ENCODE measurements around the gene SPPL2C. TPM values are rescaled to one million over a fixed set of nuclear protein-coding genes. Genes with fewer than 3 reads are reported as not detected.
A peak's percentile ranks its signal among the peaks of the same experiment; 100 is the strongest.

Gene SPPL2C
- polyA plus RNA-seq, 1 donor from 2014 or later, result not detected

DNA sequence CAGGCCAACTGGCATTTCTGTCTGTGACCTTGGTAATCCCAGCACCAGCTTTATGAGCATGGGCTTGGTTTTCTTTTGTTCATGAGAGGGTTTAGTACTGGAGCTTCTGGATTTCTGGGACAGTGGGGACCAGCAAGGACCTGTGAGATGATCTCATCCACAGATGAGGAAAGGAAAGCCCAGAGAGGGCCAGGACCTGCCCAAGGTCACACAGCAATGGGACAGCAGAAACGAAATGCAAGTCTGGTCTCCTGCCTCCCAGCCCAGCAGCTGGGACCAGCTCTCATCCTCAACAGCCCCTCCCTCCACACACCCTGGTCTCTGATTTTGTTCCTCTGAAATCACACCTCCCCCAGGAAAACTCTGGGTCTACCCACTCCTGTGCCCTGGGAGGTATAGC lies 7.2 kb downstream of the SPPL2C start:
- Histone ChIP-seq H3K27me3 (ENCODE audit: insufficient read depth, low read depth, low read length) (no peaks in the 10 kb centered on the region), H3K4me3 (ENCODE audit: low read length) (no peak overlapping the region), H2AFZ (ENCODE audit: low read depth, low read length) (no peak overlapping the region), H4K20me1 (ENCODE audit: insufficient read depth) (no peaks in the 10 kb centered on the region), H3K4me2 (ENCODE audit: low read length) (no peak overlapping the region), H3K9me3 (ENCODE audit: low read length) (no peaks in the 10 kb centered on the region), H3K9me2 (ENCODE audit: insufficient read depth, low read length) (no peaks in the 10 kb centered on the region), H3F3A (ENCODE audit: insufficient read depth, low read length, poor library complexity, severe bottlenecking) (no peaks in the 10 kb centered on the region), H3K27ac (ENCODE audit: low read length) (no peak overlapping the region), H3K79me2 (replicated peaks; ENCODE audit: insufficient read depth, low read length) (no peaks in the 10 kb centered on the region), H3K36me3 (ENCODE audit: insufficient read depth, low read length) (no peaks in the 10 kb centered on the region), H3K9ac (ENCODE audit: low read length) (no peak overlapping the region)
- no peak for TF ChIP-seq SMC3 (conservative IDR thresholded peaks at IDR 0.05; ENCODE audit: poor library complexity)
- TF ChIP-seq EZH2 (IDR thresholded peaks at IDR 0.05; ENCODE audit: borderline replicate concordance, insufficient read depth, low read length, poor library complexity, severe bottlenecking), result no peak
- TF ChIP-seq, protein P1, sequence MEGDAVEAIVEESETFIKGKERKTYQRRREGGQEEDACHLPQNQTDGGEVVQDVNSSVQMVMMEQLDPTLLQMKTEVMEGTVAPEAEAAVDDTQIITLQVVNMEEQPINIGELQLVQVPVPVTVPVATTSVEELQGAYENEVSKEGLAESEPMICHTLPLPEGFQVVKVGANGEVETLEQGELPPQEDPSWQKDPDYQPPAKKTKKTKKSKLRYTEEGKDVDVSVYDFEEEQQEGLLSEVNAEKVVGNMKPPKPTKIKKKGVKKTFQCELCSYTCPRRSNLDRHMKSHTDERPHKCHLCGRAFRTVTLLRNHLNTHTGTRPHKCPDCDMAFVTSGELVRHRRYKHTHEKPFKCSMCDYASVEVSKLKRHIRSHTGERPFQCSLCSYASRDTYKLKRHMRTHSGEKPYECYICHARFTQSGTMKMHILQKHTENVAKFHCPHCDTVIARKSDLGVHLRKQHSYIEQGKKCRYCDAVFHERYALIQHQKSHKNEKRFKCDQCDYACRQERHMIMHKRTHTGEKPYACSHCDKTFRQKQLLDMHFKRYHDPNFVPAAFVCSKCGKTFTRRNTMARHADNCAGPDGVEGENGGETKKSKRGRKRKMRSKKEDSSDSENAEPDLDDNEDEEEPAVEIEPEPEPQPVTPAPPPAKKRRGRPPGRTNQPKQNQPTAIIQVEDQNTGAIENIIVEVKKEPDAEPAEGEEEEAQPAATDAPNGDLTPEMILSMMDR (IDR thresholded peaks at IDR 0.05; ENCODE audit: poor library complexity, severe bottlenecking), result no peak

DNA sequence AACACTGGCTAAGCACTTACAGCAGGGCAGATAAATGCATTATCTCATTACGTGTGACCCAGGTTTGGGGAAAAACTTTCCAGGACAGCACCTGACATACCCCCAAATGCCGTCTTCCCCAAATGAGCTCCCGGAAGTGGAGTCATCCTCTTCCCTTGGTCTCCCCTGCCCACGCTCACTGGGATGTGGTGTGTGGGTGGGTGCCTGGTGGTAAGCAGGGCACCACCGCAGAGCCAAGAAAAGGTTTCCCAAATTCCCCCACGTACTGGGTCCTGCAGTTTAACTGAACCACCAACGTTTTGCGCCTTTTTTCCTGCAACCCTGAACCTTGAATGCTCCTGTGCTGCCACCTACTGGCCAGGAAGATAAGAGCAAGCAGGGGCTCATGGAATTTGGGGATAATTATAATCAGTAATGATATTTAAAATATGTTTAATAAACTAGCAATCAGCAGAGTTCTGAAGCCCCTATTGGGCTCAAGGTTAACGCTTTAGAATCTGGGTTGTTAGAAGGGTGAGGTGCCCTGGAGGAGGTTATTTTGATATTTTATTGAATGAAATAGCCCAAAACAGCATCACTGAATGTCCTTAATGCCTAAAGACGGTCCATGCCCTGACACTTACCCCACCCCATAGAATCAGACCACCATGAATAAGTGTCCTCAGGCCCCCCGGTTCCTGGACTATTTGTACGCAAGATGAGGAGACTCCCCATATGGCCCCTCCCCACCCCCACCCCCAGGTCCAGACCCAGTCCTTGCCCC lies 8.0 kb downstream of the SPPL2C start:
- H2AFZ ChIP-seq (ENCODE audit: low read depth, low read length), result no peak overlapping the region
- H3K4me2 ChIP-seq (ENCODE audit: low read length), result no peak overlapping the region
- TF ChIP-seq SMC3 (conservative IDR thresholded peaks at IDR 0.05; ENCODE audit: poor library complexity) (peak; percentile 86), TAF1 (IDR thresholded peaks at IDR 0.05; ENCODE audit: low read depth) (no peak), RAD21 (conservative IDR thresholded peaks at IDR 0.05) (peak; percentile 88)
- TF ChIP-seq, protein P1 (IDR thresholded peaks at IDR 0.05; ENCODE audit: poor library complexity, severe bottlenecking), result peak; percentile 94
- H3K27me3 ChIP-seq (ENCODE audit: insufficient read depth, low read depth, low read length), result no peaks in the 10 kb centered on the region
- no peaks in the 10 kb centered on the region for H3K79me2 ChIP-seq (replicated peaks; ENCODE audit: insufficient read depth, low read length)
- no peaks in the 10 kb centered on the region for H3K36me3 ChIP-seq (ENCODE audit: insufficient read depth, low read length)
- H3K4me3 ChIP-seq (ENCODE audit: low read length), result no peak overlapping the region
- H3K9ac ChIP-seq (ENCODE audit: low read length), result no peak overlapping the region
- H4K20me1 ChIP-seq (ENCODE audit: insufficient read depth), result no peaks in the 10 kb centered on the region
- no peaks in the 10 kb centered on the region for H3K9me2 ChIP-seq (ENCODE audit: insufficient read depth, low read length)
- H3F3A ChIP-seq (ENCODE audit: insufficient read depth, low read length, poor library complexity, severe bottlenecking), result no peaks in the 10 kb centered on the region
- H3K9me3 ChIP-seq (ENCODE audit: low read length), result no peaks in the 10 kb centered on the region
- H3K27ac ChIP-seq (ENCODE audit: low read length), result no peak overlapping the region

DNA sequence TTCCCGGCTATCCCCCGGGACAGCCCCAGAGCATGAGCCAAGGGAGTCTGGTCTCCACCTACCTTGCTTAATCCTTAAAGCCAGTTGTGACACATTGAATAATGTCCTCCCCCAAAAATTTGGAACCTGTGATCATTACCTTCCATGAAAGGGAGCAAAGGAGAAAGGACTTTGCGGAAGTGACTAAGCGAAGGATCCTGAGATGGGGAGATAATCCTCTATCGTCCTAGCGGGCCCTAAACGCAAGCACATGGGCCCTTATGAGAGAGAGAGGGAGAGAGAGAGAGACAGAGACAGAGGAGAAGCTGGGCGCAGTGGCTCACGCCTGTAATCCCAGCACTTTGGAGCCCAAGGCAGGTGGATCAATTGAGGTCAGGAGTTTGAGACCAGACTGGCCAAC lies 9.5 kb downstream of the SPPL2C start:
- no peaks in the 10 kb centered on the region for H3K9me2 ChIP-seq (ENCODE audit: insufficient read depth, low read length)
- TF ChIP-seq MXI1 (conservative IDR thresholded peaks at IDR 0.05; ENCODE audit: poor library complexity, severe bottlenecking) (no peak), RAD21 (conservative IDR thresholded peaks at IDR 0.05) (no peak), POLR2AphosphoS5 (IDR thresholded peaks at IDR 0.05) (no peak), TAF1 (IDR thresholded peaks at IDR 0.05; ENCODE audit: low read depth) (no peak), EZH2 (IDR thresholded peaks at IDR 0.05; ENCODE audit: borderline replicate concordance, insufficient read depth, low read length, poor library complexity, severe bottlenecking) (no peak), SMC3 (conservative IDR thresholded peaks at IDR 0.05; ENCODE audit: poor library complexity) (no peak), EP300 (conservative IDR thresholded peaks at IDR 0.05; ENCODE audit: poor library complexity, severe bottlenecking) (no peak)
- TF ChIP-seq, protein P1 (IDR thresholded peaks at IDR 0.05; ENCODE audit: poor library complexity, severe bottlenecking), result no peak

More for the DNA sequence above, 9.5 kb downstream of the SPPL2C start:
- Histone ChIP-seq H4K20me1 (ENCODE audit: insufficient read depth) (no peaks in the 10 kb centered on the region), H3K79me2 (replicated peaks; ENCODE audit: insufficient read depth, low read length) (no peaks in the 10 kb centered on the region), H3K4me3 (ENCODE audit: low read length) (no peak overlapping the region), H3K9ac (ENCODE audit: low read length) (no peak overlapping the region), H3K36me3 (ENCODE audit: insufficient read depth, low read length) (no peaks in the 10 kb centered on the region), H3K27ac (ENCODE audit: low read length) (no peak overlapping the region), H2AFZ (ENCODE audit: low read depth, low read length) (no peak overlapping the region), H3F3A (ENCODE audit: insufficient read depth, low read length, poor library complexity, severe bottlenecking) (no peaks in the 10 kb centered on the region), H3K4me2 (ENCODE audit: low read length) (no peak overlapping the region), H3K27me3 (ENCODE audit: insufficient read depth, low read depth, low read length) (no peaks in the 10 kb centered on the region), H3K9me3 (ENCODE audit: low read length) (no peaks in the 10 kb centered on the region)
